ENCODE measurements around the gene PTPRA. TPM values are rescaled to one million over a fixed set of nuclear protein-coding genes. Genes with fewer than 3 reads are reported as not detected.

Gene PTPRA
- total and polyA plus RNA-seq, 2 of the 13 experiments (the other 11 are each of a cell fraction or from before 2014, with no cell fraction given), result 47.2 to 127 TPM

DNA sequence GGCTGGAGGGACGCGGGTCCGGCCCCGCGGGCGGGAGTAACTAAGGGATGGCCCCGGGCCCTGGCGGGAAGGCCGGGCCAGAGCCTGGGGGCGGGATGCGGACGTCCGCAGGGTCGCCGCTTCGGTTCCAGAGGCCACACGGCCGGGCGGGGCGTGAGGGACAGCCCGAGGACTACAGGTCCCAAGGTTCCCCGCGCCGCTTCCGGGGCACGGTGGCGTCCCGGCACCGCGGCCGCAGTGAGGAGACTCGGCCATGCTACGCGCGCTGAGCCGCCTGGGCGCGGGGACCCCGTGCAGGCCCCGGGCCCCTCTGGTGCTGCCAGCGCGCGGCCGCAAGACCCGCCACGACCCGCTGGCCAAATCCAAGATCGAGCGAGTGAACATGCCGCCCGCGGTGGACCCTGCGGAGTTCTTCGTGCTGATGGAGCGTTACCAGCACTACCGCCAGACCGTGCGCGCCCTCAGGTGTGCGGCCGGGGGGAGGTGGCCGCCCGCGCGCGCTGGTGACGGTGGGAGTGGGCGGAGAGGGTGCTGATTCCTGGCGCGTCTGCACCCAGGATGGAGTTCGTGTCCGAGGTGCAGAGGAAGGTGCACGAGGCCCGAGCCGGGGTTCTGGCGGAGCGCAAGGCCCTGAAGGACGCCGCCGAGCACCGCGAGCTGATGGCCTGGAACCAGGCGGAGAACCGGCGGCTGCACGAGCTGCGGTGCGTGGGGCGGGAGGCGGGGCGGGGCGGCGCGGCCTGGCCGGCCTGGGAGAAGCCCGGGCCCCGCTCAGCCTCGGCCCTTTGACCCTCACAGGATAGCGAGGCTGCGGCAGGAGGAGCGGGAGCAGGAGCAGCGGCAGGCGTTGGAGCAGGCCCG, 172.8 kb downstream of the PTPRA start, which contains the start of gene MRPS26 (continued):
- TF ChIP-seq RFXANK (CRISPR knock-in tag; IDR thresholded peaks at IDR 0.05) (peak; percentile 45; the same call in 1 of the 2 replicates), ZNF230 (CRISPR knock-in tag; IDR thresholded peaks at IDR 0.05) (peak; percentile 70; the same call in 1 of the 2 replicates), ZNF703 (CRISPR knock-in tag; IDR thresholded peaks at IDR 0.05; ENCODE audit: borderline replicate concordance) (no peak; the same call in 1 of the 2 replicates), ZBTB33 (CRISPR knock-in tag; IDR thresholded peaks at IDR 0.05) (no peak), ZNF580 (CRISPR knock-in tag; IDR thresholded peaks at IDR 0.05; ENCODE audit: borderline replicate concordance, low read depth) (peak; percentile 47; the same call in 1 of the 2 replicates), ZNF598 (CRISPR knock-in tag; IDR thresholded peaks at IDR 0.05; ENCODE audit: borderline replicate concordance) (peak; percentile 98), REPIN1 (CRISPR knock-in tag; IDR thresholded peaks at IDR 0.05; ENCODE audit: borderline replicate concordance, low read depth) (peak; percentile 95), DNMT3B (CRISPR knock-in tag; conservative IDR thresholded peaks at IDR 0.05) (peak; percentile 19; the same call in 1 of the 2 replicates), NR2F6 (IDR thresholded peaks at IDR 0.05) (no peak), NR2F6 (CRISPR knock-in tag; IDR thresholded peaks at IDR 0.05) (peak; percentile 24), ZNF33B (CRISPR knock-in tag; IDR thresholded peaks at IDR 0.05) (peak; percentile 52; the same call in 1 of the 2 replicates), PHF5A (CRISPR knock-in tag; IDR thresholded peaks at IDR 0.05; ENCODE audit: low read depth, unreplicated experiment) (no peak), TBX3 (IDR thresholded peaks at IDR 0.05; ENCODE audit: borderline replicate concordance) (0 out of 2 replicates have a peak, but pooled peaks have one; percentile 47), NFE2L2 (IDR thresholded peaks at IDR 0.05; ENCODE audit: low read length) (no peak), HNF4G (IDR thresholded peaks at IDR 0.05; ENCODE audit: borderline replicate concordance, low read depth, low read length) (peak; percentile 43), HNF4G (CRISPR knock-in tag; IDR thresholded peaks at IDR 0.05; ENCODE audit: borderline replicate concordance, low read depth) (peak; percentile 89)
- TF ChIP-seq, protein P1, sequence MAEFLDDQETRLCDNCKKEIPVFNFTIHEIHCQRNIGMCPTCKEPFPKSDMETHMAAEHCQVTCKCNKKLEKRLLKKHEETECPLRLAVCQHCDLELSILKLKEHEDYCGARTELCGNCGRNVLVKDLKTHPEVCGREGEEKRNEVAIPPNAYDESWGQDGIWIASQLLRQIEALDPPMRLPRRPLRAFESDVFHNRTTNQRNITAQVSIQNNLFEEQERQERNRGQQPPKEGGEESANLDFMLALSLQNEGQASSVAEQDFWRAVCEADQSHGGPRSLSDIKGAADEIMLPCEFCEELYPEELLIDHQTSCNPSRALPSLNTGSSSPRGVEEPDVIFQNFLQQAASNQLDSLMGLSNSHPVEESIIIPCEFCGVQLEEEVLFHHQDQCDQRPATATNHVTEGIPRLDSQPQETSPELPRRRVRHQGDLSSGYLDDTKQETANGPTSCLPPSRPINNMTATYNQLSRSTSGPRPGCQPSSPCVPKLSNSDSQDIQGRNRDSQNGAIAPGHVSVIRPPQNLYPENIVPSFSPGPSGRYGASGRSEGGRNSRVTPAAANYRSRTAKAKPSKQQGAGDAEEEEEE (CRISPR knock-in tag; IDR thresholded peaks at IDR 0.05; ENCODE audit: borderline replicate concordance), result no peak
- TF ChIP-seq, protein P2, sequence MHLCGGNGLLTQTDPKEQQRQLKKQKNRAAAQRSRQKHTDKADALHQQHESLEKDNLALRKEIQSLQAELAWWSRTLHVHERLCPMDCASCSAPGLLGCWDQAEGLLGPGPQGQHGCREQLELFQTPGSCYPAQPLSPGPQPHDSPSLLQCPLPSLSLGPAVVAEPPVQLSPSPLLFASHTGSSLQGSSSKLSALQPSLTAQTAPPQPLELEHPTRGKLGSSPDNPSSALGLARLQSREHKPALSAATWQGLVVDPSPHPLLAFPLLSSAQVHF (CRISPR knock-in tag; IDR thresholded peaks at IDR 0.05), result peak; percentile 96
- TF ChIP-seq, protein P3, sequence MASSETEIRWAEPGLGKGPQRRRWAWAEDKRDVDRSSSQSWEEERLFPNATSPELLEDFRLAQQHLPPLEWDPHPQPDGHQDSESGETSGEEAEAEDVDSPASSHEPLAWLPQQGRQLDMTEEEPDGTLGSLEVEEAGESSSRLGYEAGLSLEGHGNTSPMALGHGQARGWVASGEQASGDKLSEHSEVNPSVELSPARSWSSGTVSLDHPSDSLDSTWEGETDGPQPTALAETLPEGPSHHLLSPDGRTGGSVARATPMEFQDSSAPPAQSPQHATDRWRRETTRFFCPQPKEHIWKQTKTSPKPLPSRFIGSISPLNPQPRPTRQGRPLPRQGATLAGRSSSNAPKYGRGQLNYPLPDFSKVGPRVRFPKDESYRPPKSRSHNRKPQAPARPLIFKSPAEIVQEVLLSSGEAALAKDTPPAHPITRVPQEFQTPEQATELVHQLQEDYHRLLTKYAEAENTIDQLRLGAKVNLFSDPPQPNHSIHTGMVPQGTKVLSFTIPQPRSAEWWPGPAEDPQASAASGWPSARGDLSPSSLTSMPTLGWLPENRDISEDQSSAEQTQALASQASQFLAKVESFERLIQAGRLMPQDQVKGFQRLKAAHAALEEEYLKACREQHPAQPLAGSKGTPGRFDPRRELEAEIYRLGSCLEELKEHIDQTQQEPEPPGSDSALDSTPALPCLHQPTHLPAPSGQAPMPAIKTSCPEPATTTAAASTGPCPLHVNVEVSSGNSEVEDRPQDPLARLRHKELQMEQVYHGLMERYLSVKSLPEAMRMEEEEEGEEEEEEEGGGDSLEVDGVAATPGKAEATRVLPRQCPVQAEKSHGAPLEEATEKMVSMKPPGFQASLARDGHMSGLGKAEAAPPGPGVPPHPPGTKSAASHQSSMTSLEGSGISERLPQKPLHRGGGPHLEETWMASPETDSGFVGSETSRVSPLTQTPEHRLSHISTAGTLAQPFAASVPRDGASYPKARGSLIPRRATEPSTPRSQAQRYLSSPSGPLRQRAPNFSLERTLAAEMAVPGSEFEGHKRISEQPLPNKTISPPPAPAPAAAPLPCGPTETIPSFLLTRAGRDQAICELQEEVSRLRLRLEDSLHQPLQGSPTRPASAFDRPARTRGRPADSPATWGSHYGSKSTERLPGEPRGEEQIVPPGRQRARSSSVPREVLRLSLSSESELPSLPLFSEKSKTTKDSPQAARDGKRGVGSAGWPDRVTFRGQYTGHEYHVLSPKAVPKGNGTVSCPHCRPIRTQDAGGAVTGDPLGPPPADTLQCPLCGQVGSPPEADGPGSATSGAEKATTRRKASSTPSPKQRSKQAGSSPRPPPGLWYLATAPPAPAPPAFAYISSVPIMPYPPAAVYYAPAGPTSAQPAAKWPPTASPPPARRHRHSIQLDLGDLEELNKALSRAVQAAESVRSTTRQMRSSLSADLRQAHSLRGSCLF (CRISPR knock-in tag; IDR thresholded peaks at IDR 0.05; ENCODE audit: borderline replicate concordance), result no peak; the same call in 1 of the 2 replicates
